HG02870 (cell line): ENCODE data around the gene ZMYND10.
A peak's percentile ranks its signal among the peaks of the same experiment; 100 is the strongest.

Source experiments
- ATAC-seq: cut with Tn5 transposase; IDR thresholded peaks from one replicate; pipeline ENCODE4 v1.9.1; 2021; ENCODE audit warnings: mild to moderate bottlenecking, moderate library complexity; ENCODE audit not compliant: unreplicated experiment

Gene ZMYND10

DNA sequence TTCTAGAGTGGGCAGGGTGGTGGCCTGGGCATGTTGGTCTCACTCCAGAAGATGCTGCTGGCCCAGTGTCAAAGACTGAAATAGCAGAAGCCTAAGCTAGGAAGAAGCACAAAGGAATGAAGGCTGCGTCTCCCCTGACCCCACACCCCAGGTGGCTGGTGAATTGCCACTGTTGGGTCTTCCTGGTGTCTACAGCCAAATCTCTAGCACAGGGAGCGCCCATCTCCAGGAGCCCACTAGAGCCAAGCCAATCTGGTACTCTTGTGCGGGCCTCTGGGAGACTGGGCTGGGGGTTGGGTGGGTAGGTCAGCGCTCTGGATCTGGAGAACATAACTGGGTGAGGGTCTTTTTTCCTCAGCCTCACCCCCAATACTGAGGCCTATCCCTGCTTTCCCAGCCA is 18.4 kb downstream of the ZMYND10 start:
- ATAC-seq, result no peak

DNA sequence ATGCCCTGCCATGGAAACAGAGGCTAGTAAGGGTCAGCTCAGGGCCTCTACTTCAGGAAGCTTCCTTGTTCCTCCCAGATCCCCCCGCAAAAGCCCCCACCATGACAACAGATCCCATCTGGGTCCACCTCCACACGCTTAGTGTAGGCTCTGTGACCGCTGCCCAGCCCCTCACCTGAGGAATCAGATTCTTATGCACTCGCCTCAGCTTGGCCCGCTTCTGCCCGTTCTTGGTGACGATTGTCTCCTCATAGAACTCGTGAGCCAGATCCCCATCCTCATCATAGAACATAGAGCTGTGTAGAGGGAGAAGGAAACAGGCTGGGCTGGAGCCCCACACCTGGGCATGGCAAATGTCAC is 19.4 kb downstream of the ZMYND10 start:
- ATAC-seq, result no peak

DNA sequence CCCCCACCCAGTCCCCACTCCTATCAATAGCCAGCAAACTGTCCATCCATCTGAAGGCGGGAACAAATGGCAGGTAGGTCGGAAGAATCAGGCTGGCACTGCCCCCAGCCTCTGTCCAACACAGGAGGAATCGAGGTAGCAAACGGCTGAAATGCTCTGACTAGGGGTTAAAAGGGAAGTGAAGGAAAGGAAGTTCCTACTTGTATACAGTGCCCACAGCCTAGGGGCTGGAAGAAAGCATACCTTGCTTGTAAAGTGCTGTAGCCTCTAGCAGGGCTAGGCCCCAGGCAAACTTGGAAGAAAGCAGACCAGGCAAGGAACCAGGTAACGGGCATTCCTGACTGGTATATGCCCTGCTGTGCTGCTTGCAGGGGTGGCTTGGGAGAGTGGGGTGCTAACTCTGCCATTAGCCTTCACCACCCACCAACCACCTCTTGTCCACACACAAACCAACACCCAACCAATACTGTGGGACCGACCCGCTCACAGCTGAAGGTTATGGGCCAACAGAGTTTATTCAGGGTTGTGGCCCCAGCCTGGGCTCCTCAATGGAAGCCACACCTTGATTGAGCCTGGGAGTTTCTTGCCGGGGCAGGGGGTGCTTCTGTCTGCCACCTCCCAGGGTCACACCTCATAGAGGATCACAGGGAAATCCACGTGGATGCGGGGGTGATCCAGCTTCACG is 19.9 kb downstream of the ZMYND10 start:
- no peak for ATAC-seq

DNA sequence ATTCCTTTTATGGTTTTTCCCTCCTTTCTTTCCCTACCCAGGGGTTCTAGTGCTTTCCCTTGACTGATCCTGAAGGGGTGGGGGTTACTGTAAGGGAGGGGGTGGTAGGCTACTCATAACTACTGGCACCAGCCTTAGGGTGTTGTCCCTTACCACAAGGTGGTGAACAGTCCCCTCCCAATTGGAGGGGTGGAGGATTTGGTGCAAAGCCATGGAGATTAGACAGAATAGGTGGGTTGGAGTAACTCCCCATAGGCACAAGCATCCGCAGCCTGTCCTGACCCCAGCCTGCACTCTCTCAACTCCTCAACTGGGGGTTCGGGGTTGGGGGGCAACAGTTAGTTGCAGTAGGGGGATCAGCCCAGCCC is 20.4 kb downstream of the ZMYND10 start:
- ATAC-seq, result no peak

DNA sequence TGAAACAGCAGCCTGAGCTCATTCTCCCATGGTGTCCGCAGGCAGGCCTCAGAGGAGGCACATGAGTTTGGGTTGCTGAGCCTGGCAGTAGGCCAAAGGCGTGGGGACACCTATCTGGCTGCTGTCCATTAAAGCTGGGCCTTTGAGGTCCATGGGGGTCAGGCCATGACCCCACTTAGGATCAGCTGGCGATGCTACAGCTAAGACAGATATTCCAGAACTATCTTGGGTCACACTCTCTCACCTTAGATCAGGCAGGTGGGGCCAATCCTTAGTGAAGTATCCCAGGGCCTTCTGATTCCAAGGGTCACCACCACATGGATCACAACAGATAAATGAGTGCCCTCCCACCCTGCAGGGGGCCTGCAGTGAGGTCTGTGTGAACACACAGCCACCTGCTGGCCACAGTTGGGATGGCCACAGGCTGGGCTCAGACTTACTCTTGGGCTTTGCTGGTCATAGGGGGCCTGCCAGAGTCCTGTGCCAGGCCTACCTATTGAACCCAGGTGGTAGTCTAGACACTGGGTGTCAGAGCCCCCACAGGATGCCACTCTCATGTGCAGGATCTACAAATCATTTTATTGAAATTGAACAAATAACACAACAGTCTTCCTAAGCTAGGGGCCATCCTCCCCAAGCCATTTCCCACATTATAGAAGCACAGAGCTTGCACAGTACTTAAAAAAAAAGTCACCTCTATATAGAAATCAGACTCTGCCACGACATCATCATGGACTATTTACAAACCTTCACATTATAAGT is 21.0 kb downstream of the ZMYND10 start:
- no peak for ATAC-seq

DNA sequence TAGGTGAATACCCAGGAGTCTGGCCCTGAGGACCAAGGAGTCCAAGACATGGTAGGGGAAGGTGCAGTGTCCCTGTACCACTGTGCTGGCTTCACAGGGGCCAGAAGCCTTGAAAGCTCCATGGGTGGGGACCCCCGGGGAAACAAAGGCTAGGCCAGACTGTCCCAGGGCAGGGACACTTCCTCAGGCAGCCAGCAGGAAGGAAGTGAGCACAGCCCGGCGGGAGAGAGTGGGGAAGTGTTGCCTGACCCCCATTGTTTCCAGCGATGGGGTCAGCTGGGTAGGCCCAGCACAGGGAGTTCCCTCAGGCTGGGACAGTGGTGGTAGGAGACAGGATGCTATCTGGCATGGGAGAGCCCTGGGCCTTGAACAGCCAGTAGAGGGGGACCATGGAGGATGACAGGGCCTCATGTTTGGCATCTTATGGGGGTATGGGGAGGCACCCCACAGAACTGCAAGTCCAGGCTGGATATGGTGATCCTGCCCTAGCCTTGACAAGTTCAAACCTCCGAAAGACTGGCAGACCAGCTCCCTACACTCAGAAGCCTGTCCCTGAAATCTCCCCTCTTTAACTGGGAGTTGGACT is 21.8 kb downstream of the ZMYND10 start:
- ATAC-seq, result no peak

DNA sequence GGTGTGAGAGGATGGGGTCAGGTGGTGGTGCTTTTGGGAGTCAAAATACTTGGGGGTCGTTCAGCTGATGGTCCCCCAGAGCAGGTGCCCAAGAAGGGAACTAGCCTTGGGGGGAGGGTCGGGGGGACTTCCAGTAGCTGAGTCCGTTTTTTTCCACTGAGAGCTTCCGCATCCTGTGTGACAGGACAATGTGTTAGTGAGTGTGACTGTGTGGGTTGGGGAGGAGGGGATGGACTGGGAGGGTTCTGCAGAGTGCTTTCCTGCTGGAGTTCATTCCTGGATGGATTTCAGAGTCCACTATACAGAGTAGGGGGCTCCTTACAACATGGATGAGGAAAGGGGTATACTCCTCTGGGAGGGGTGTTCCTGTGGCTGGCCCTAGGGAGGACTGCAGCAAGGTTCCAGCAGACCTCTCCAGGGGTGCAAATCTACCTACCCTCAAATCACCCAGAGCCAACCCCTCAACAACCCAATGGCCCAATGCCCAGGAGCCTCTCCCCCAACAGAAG is 22.4 kb downstream of the ZMYND10 start:
- ATAC-seq, result no peak

DNA sequence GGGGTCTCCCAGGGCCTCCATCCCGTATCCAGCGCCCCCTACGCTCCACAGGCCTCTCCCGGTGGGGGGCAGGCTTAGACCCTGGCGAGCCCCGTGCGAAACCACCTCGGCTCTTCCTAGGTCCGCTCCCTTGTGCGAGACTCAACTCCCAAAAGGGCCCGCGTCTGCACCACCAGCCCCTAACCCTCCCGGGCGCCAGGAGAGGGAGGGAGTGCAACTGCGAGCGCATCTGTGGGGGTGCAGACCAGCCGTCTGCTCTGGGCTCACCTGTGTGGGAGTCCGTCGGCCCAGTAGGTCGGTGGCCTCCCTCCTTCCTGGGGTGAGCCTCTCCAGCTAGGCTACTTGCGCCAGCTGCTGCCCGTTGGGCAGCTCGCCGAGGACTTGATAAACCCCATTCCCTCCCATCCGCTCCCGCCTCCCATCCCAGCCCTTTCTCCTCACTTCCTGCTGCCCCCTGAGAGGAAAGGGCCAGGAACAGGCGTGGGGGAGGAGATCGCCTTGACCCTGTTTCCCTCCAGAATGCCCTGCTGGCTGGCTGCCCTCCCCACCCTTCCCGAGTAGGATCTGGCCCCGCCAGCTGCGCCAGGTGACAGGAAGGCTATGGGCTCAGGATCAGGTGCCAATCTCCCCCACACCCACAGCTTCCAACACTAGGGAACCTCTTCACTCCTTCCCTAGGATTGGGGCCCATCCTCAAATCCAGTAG is 23.0 kb downstream of the ZMYND10 start, which contains the start of gene HYAL2:
Gene HYAL2, minus strand, starts transcription at position 360 of the 706 bp plus-strand sequence. CDS start 2,256 bp downstream, outside the sequence.
- no peak for ATAC-seq

DNA sequence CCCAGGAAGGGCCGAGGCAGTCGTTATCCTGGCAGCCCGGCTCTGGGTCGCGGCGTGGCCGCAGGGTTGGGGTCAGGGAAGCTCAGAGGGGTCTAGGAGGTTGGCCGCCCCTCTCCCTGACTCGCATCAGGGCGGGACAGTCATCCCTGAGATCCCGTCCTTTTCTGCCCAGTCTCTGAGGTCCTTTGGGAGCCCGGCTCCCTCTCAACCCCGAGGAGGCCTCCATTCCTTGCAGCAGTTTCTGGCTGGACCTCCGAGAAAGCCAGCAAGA is 23.5 kb downstream of the ZMYND10 start:
- ATAC-seq, result no peak

DNA sequence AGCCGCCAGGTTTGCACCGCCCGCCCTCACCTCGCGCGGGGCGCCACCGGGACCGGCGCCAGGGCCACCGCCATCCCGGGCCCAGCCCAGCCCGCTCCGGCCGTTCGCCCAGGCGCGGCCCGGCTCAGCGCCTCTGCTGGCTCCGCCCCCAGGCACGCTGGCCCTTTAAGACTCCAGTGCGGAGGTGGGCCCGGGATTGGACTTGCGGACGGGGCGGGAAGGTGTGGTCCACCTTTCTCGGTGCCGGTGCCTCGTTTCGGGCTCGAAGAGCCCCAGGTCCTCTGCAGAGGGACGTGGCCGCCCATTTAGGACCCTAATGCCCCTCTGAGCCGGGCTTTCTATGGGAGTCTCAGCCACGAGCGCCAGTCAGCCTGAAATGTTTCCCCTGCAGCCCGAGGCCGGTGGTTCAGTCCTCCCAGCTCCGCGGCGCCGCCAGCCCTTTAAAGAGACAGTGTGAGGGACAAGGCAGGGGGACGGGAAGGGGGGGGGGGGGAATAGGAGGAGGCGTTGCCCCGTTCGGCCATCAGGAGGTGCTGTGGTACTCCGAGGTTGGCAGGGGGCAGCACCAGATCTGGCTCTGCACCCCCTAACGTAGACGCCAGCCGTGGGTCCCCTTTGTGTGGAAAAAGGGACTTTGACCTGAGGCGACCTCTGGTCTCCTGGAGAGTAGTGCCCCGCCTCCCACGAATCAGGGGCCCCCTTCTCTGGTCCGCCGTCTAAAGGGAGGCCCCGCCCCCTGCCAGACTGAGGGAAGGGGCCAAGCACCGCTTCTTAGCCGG is 24.0 kb downstream of the ZMYND10 start:
- peak; percentile 73 for ATAC-seq

DNA sequence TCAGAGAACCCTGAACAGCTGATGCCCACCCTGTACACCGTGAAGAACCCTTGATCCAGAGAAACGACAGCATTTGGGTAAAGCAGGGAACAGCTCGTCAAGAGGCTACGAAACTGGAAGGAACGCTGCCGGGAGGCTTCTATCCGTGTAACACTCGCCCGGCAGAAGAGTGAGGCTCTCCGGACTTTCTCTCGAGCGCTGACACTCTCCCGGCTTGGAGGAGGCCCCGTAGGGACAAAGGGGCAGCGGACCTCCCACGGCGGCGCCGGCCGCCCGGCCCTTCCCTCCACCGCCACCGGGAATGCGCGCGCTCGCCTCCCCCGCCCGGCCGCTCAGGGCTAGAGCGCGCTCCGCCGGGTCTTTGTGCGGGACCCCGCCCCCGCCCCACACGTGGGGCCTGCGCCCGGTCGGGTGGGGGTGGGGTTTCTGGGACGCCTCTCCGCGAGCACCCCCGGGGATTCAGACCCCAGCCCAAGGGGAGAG is 24.6 kb downstream of the ZMYND10 start:
- ATAC-seq, result peak; percentile 47

DNA sequence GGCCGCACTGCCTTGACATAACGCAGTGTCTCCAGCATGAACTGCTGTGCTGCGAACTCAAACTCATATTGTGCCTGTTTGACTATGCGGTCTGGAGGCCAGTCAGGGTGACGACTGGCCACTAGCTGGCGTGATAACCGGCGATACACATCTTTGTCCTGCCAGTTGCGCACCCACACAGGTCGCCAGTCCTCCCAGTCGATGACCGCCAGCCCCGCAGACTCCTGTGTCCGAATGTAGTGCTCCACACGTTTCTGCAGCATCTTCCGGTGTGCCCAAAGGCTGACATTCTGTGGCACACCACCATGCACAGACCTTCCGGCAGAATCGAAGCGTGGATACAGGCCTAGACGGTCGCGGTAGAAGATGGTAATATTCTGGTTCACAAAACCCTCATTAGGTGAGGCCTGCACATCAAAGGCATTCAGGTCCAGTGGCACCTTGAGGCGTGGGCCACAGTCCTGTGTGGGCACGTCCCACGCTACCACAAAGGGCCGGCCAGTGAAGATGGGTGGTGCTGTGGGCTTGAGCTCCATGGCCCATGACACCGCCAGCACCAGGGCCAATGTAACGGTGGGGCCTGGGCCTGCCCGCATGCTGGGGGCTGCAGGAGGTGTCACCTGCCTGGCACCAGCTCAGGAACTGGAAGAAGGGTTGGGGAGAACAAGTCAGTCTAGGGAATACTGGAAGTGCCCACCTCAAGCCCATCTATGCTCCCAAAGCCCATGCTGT is 25.5 kb downstream of the ZMYND10 start:
- ATAC-seq, result no peak

DNA sequence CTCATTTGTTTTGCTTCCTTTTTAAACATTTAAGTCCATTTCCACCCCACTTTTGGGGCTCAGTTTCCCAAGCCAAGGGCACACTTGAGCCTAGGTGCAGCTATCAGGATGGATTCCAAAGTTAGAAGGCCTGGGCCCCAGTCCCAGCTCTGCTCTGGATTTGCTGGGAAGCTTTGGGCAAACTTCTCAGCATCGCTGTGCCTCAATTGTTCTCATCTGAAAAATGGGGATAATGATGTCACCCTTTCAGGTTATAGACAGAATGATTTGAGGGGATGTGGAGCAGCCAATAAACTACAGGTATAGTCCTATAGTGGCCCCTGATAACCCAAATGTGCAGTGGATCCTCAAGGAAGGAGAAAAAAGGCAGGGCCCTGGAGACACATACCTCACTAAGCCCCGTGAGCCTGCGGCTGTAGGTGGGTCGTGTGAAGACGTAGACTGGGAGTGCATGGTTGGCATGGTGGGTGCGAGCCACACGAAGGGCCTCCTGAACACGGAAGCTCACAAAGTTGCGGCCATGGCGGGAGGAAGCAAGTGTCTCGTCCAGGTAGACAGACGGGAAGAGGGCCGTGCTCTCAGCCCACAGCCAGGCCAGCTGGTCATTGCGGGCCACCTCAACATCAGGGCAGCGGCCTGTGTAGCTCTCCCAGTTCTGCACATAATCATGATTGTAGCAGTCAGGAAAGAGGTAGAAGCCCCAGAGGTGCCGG is 26.2 kb downstream of the ZMYND10 start:
- no peak for ATAC-seq

DNA sequence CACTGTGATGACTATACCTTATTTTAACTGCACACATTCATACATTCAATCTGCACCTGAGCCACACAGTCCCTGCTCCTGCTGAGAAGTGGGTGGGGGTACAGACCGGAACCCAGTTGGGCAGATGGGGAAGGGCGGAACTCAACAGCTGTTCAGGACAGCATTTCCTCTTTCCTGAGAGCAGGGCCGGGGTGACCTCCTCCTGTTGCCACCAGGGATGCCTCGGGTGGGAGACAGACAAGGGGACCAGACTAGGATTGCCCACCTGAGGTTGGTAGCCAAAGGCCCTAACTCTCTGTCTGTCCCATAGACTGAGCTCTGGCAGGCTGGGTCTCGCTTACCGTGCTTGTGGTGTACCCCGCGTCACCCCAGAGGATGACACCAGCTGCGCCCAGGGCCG is 26.9 kb downstream of the ZMYND10 start:
- no peak for ATAC-seq

DNA sequence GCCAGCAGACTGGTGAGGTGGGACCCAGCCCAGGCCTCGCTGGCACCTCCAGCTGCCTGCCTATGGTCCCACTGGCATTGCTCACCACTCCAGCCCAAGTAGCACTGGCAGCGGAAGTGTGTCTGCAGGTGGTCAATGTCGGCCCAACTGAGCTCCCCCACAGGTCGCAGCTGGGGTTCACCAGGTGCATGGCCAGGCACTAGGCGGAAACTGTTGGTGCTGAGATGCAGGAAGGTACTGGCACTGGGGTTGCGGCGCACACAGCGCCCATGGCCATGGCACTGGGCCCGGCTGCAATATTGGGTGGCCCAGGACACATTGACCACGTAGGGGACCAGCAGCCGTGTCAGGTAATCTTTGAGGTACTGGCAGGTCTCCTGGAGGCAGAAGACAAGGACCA is 27.4 kb downstream of the ZMYND10 start:
- no peak for ATAC-seq

DNA sequence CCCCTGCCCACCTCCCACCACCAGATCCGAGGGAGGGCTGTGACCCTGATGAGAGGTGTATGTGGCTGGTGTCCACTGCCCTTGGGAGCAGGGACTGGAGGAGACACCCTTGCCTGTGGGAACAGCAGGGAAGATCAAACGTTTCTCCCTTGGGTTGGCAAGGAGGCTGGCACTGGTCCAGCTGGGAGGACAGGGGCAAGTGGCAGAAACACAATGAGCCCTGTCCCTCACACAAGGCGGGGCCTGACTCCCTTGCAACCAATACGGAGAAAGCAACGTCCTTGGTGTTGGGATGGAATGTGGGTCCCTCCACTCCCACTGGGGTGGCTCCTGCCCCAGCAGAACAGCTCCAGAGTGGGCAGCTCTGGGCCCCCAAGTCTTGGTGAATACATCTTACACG is 28.2 kb downstream of the ZMYND10 start:
- no peak for ATAC-seq

DNA sequence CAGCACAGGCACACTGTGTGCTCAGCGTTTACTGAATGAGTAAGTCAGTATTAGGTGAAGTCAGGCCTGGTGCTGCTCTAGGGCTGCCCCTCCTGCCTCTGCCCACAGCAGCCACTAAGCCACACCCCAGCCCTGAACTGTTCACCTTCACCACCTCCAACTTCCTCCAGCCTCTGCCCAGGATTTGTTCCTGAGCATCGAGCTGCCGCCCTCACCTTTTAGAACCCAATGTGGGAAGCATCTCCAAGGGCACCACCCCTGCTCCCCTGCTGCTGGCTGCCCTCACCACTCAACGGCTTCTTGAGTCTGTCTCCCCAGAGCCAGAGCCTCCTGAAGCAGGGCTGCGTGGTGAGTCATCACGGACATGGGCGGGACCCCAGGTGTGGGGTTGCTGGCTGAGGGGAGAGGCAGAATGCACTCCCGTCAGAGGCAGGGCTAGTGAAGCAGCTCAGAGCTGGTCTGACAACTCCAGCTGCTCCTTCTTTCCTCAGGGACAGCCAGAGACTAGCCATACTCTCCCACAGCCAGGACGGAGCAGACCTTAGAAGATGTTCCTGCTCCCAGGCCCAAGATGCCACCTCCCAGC is 28.8 kb downstream of the ZMYND10 start:
- no peak for ATAC-seq

DNA sequence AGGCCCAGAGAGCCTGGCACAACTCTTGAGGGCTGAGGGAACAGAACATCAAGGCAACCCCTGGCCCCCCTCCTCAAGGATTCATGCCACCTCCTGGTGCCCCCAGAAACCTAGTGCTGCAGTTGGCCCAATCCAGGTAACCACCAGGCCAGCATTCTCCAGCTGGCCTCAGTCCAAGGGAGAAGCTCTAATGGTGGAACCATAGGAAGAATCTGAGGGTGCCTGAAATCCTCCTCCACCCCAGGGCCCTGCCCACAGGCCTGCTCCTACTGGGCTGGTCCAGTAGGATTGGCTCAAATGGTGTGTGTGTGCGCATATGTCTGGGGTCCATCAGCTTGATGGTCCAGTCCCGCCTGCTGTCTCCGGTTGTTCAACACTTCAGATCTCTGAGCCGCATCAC is 30.7 kb downstream of the ZMYND10 start:
- ATAC-seq, result no peak

DNA sequence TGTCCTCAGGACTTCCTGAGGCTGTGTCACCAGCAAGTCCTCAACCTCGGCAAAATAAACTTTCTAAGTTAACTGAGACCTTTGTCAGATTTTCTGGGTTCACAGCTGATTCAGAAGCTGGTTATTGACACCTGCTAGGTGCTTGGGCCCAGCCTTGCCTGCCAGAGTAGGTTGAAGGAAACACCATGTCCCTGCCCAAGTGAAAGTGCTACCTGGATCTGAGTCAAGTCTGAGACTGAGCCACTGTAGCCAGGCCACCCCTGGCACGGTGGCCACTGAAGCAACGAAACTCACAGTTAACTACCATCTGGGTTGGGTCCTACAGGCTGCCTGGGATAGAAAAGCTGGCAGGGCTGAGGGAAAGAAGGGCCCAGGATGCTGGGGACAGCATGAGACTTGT is 31.2 kb downstream of the ZMYND10 start:
- no peak for ATAC-seq
